GM18507 (cell line): ENCODE measurements around the gene BRD7.

ENCODE experiments used
- DNase-seq: peaks from one replicate; pipeline ENCODE4 v3.0.0; 2011; ENCODE audit warnings: low read depth; ENCODE audit not compliant: insufficient read length; ENCODE audit errors: extremely low spot score
- FAIRE-seq: peaks from 2 replicates; lab custom pipeline; 2011; peaks lifted over from hg19 to GRCh38; lab: Jason Lieb, UNC

The BRD7 gene

DNA sequence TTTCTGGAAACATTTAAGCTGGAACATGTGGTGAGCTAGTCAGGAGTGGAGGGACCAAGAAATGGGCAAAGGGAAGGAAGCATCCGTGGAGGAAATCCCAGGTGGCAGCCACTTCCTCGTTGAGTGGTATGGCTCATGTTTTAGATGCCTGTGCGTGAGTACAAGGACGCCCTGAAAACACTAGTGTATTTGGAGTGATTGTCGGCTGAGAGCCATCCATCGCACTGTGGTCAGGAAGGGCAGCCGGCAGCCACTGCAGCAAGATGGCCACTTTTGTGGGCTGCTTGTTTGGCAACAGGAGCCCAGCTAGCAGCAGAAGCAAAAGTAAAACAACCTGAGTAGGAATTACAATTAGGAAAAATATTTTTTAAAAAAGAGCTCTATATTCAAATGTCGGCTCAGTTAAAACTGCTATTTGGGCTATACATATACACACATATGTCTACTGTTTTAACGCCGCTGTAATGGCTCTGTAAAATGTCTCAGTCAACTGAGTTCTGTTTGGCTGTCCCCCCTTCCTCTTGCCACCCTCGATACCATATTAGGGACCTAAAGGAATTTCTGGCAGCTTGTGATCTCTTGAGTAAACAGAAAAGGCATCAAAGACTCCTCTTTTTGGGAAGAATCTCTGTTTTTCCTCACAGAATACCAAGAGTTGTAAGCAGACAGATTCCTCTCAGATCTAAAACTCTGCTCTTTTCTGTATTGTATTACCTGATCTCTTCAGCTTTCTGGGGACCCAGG lies 39.2 kb downstream of the BRD7 start:
- no peak for DNase-seq
- no peak for FAIRE-seq

GRCh38 chr16:50326835-50327465 lies 41.8 kb downstream of the BRD7 start:
- FAIRE-seq: peak; percentile 89

DNA sequence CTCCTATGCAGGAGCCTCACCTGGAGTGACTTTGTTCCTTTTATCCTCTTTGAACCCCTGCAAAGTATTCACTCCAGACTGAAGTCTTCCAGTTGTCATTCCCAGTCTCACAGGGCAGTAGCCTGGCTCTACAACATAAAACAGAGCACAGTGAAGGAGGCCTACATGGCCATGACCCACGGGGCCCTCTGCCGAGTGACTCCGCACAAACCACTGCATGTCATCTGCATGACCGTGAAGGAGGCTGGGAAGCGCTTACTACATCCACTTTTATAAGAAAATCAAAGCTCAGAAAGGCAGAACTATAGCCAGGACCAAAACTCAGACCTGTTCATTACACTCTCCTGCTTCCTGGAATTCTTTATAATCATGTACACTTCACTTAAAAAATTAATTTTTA lies 42.5 kb downstream of the BRD7 start:
- FAIRE-seq: no peak

More at GRCh38 chr16:50326835-50327465, 41.8 kb downstream of the BRD7 start:
- peak; percentile 40 for DNase-seq

GRCh38 chr16:50324345-50324744 lies 44.4 kb downstream of the BRD7 start:
- FAIRE-seq: no peak
- no peak for DNase-seq

More for the DNA sequence above, 42.5 kb downstream of the BRD7 start:
- no peak for DNase-seq

- no peak for FAIRE-seq
- DNase-seq: no peak
Observed at GRCh38 chr16:50323335-50324011, 45.3 kb downstream of the BRD7 start.

- FAIRE-seq (no peak), DNase-seq (no peak)
Observed at GRCh38 chr16:50322333-50322732, 46.5 kb downstream of the BRD7 start.

GRCh38 chr16:50320310-50320709 lies 48.5 kb downstream of the BRD7 start:
- no peak for FAIRE-seq
- no peak for DNase-seq

- no peak for DNase-seq
- FAIRE-seq: no peak
Observed at GRCh38 chr16:50318796-50319578, 49.8 kb downstream of the BRD7 start.

DNA sequence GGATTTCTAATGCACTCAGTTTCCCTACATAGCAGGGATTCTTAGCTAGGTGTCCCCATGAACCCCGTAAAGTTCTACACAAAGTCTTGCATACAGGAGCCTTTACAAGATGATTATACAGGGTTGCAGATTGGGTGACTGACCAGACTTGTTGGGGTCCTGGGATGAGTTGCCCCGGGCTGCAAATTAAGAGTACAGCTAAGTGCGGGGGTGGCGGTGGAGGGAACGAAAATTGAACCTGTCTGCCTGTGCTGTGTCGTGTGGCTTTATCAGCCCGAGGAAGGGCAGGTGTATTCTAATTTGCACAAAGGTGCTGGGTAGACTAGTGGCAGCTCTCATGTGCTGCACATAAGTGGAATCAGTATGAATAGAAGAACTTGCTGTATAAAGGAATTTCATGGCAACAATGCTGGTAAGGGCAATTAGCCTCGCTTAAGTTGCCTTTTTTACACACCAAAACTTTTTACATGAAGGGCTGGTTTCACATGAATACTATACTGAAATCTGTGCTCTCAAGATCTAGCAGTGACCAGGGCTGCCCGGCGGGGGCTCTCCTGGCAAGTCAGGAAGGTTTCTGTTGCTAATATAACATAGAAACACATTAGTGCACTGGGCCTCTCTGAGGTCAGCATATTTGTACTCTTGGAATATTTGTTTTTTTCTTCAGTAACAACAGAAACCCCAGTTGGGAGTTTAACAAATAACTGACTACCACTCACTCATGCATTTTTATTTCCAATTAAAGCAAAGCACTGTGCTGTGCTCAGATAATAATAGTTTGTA lies 51.7 kb downstream of the BRD7 start:
- FAIRE-seq: no peak
- DNase-seq: no peak

- FAIRE-seq: no peak
- DNase-seq: no peak
Observed at GRCh38 chr16:50316102-50316847, 52.5 kb downstream of the BRD7 start.

DNA sequence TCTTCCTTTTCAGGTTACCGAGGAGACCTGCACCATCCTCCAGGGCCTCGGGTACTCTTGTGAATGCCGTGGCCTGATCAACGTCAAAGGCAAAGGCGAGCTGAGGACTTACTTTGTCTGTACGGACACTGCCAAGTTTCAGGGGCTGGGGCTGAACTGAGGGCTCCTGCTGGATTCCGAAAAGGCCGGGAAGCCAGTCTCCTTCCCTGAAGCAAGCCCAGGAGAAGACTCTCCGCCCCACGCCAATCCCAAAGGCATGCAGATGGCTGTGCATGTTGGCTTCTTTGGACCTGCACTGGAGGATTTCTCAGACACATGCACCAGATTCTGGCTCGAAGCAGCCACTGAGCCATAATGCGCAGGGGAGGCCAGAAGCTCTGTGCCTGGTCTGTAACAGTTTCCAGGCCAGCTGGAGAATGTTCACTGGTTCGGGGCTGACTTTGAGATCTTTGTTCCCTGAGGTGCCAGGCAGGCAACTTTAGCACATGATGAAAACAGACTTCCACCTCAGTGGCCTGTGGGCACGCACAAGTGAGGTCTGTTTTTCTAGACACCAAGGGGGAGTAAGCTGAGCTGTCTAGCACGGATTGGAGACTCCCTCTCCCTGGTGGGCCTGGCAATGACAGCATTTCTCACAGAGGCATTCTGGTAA lies 53.3 kb downstream of the BRD7 start:
- FAIRE-seq (no peak), DNase-seq (no peak)

- DNase-seq (no peak), FAIRE-seq (no peak)
Observed at GRCh38 chr16:50314665-50315064, 54.1 kb downstream of the BRD7 start.

DNA sequence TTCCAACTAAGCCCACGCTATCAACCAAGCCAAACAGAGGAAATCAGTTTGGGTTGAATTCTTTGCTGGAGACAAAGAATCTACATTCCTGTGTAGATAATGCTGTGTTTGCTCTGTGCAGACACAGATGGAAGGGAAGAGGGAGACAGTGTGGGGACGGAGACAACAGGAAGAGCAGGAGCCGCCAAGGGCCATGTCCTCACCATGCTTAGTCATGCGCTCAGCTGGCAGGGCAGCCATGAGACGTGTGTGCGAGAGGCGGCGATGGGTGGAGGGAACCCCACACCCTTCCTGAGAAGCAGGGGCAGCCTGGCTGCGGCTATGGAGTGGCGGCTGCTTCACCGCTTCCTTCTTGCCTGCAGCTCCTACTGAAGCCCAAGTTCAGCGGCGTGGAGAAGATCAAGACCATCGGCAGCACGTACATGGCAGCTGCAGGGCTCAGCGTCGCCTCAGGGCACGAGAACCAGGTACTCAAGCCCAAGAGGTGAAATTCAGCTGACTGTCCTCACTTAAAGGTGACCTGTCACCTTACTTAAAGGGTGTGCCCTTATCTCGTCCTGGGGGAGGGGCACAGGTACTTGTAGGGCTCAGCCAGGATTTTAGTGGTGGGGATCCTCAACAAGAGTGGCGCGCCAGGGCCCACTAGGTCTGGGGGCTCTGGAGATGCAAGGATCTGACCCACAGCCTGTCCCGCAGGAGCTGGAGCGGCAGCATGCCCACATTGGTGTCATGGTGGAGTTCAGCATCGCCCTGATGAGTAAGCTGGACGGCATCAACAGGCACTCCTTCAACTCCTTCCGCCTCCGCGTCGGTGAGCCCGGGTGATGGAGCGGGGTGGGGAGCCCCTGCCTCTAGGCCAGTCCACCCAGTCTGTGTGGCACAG lies 55.0 kb downstream of the BRD7 start:
- FAIRE-seq (no peak), DNase-seq (no peak)

GRCh38 chr16:50311891-50312501 lies 56.8 kb downstream of the BRD7 start:
- FAIRE-seq (no peak), DNase-seq (no peak)

- FAIRE-seq (no peak), DNase-seq (no peak)
Observed at GRCh38 chr16:50311134-50311528, 57.7 kb downstream of the BRD7 start.

DNA sequence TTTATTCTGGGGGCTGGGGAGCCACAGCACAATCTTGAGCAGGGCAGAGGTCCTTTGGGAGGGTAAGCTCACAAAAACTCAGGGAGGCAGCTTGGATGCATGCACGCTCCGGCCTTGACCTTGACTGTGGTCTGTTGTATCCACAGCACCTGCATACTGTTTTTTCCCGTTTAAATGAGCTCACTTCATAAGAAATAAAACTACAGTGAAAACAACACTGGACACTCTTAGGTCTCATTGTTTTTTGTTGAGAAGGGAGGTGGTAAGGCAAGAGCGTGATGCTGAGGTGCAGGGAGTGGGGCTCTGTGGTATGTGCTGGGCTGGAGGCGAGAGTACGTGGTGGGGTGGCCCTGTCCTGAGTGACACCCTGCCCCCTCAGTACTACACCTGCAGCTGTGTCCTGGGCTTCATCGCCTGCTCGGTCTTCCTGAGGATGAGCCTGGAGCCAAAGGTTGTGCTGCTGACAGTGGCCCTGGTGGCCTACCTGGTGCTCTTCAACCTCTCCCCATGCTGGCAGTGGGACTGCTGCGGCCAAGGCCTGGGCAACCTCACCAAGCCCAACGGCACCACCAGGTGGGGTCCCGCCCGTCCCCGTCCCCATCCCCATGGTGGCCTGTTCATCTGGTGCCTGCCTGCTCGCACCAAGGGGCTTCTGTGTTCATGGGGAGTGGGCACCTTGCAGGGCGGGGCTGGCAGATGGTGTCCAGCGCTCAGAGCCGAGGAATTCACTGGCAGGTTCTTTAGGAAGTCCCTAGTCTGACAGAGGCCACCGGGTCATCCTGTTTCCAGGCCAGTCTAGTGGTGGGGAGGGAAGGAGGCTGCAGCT lies 58.3 kb downstream of the BRD7 start:
- FAIRE-seq: no peak

More for the DNA sequence above, 58.3 kb downstream of the BRD7 start:
- no peak for DNase-seq
